Nephron (organoid): Measurements from ENCODE around the gene PPIG.
"Not testable (repeated sequence)": the region's sequence is repeated elsewhere in the genome, so short reads cannot be mapped to it uniquely, and the experiment has no call there.

Experiments
- H3K27ac Mint-ChIP-seq, 3 experiments: 2 replicates each; pipeline ENCODE4 v1.8.0; 2020; ENCODE audit warnings: mixed read lengths in 3 of 3, mild to moderate bottlenecking in 2 of 3, moderate library complexity in 1 of 3
- H3K27me3 Mint-ChIP-seq: 2 replicates; pipeline ENCODE4 v1.8.0; 2021; ENCODE audit warnings: low read depth, mild to moderate bottlenecking, moderate library complexity, mixed read lengths
- H3K36me3 Mint-ChIP-seq: 2 replicates; pipeline ENCODE4 v1.8.0; 2020; ENCODE audit warnings: low read depth, mixed read lengths
- H3K4me1 Mint-ChIP-seq: 2 replicates; pipeline ENCODE4 v1.8.0; 2020; ENCODE audit warnings: mixed read lengths
- H3K4me3 Mint-ChIP-seq, 3 experiments: 2 replicates each; pipeline ENCODE4 v1.8.0; 2020; ENCODE audit warnings: mild to moderate bottlenecking in 3 of 3, mixed read lengths in 3 of 3, moderate library complexity in 2 of 3
- H3K9me3 Mint-ChIP-seq: 2 replicates; pipeline ENCODE4 v1.8.0; 2020; ENCODE audit warnings: mixed read lengths
- TF ChIP-seq, protein P1 (sequence below), 3 experiments: fragments of 200-600 bp; sonication (generic); IDR thresholded peaks; one replicate each; pipeline ENCODE4 v1.5.0; 2021; ENCODE audit warnings: antibody characterized with exemption in 3 of 3; ENCODE audit not compliant: unreplicated experiment in 3 of 3

PPIG gene

DNA sequence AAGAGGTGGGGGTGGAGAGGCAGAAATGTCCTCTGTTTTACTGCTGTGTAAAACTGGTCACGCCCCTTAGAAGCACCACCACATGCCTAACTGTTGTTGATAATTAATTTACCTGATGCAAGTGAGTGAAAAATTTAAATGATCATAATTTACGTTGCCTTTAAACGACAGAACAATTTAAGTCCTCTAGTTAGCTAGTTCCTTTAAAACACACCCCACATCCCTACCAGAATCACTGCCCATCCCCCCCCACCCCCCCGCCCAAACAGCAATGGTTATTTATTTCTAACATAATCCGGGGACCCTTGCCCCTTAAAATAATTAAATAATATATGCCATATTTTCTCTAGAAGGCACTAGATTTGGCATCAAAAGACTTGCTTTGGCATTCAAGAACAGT lies 633 bp upstream of the PPIG start:
- peak overlapping the region in 2 of 3 experiments; percentile 96 to 100 for H3K27ac Mint-ChIP-seq
- peaks cover 10% of the 10 kb centered on the region for H3K36me3 Mint-ChIP-seq
- TF ChIP-seq, protein P1, sequence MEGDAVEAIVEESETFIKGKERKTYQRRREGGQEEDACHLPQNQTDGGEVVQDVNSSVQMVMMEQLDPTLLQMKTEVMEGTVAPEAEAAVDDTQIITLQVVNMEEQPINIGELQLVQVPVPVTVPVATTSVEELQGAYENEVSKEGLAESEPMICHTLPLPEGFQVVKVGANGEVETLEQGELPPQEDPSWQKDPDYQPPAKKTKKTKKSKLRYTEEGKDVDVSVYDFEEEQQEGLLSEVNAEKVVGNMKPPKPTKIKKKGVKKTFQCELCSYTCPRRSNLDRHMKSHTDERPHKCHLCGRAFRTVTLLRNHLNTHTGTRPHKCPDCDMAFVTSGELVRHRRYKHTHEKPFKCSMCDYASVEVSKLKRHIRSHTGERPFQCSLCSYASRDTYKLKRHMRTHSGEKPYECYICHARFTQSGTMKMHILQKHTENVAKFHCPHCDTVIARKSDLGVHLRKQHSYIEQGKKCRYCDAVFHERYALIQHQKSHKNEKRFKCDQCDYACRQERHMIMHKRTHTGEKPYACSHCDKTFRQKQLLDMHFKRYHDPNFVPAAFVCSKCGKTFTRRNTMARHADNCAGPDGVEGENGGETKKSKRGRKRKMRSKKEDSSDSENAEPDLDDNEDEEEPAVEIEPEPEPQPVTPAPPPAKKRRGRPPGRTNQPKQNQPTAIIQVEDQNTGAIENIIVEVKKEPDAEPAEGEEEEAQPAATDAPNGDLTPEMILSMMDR (IDR thresholded peaks at IDR 0.05; ENCODE audit: unreplicated experiment in 3 of 3), result no peak
- peaks cover 6% of the 10 kb centered on the region for H3K9me3 Mint-ChIP-seq
- peaks cover 4% of the 10 kb centered on the region for H3K27me3 Mint-ChIP-seq
- H3K4me3 Mint-ChIP-seq, result peak overlapping the region; percentile 74 to 100 (median 100)
- H3K4me1 Mint-ChIP-seq, result peaks cover 18% of the 10 kb centered on the region

- Mint-ChIP-seq H3K36me3 (peaks cover 22% of the 10 kb centered on the region), H3K27me3 (no peaks in the 10 kb centered on the region), H3K9me3 (peaks cover 6% of the 10 kb centered on the region), H3K4me1 (peaks cover 18% of the 10 kb centered on the region), H3K4me3 (peak overlapping the region; percentile 99 to 100 (median 100)), H3K27ac (peak overlapping the region; percentile 96 to 100 (median 100))
- TF ChIP-seq, protein P1 (IDR thresholded peaks at IDR 0.05; ENCODE audit: unreplicated experiment in 3 of 3), result no peak
Measured at GRCh38 chr2:169585673-169586072, 1.5 kb downstream of the PPIG start.

- Mint-ChIP-seq H3K4me3 (no peak overlapping the region), H3K27ac (no peak overlapping the region), H3K4me1 (peaks cover 8% of the 10 kb centered on the region), H3K27me3 (no peaks in the 10 kb centered on the region), H3K9me3 (no peaks in the 10 kb centered on the region), H3K36me3 (peaks cover 21% of the 10 kb centered on the region)
- TF ChIP-seq, protein P1 (IDR thresholded peaks at IDR 0.05; ENCODE audit: unreplicated experiment in 3 of 3), result no peak
Measured at GRCh38 chr2:169590804-169591203, 6.7 kb downstream of the PPIG start.

GRCh38 chr2:169596546-169596945 lies 12.4 kb downstream of the PPIG start:
- H3K4me1 Mint-ChIP-seq, H3K9me3 Mint-ChIP-seq, H3K27ac Mint-ChIP-seq, H3K36me3 Mint-ChIP-seq, H3K4me3 Mint-ChIP-seq, H3K27me3 Mint-ChIP-seq: not testable (repeated sequence)

GRCh38 chr2:169598982-169599381 lies 14.8 kb downstream of the PPIG start:
- H3K27ac Mint-ChIP-seq, result no peak overlapping the region
- TF ChIP-seq, protein P1 (IDR thresholded peaks at IDR 0.05; ENCODE audit: unreplicated experiment in 3 of 3), result no peak
- H3K36me3 Mint-ChIP-seq, result peaks cover 11% of the 10 kb centered on the region

DNA sequence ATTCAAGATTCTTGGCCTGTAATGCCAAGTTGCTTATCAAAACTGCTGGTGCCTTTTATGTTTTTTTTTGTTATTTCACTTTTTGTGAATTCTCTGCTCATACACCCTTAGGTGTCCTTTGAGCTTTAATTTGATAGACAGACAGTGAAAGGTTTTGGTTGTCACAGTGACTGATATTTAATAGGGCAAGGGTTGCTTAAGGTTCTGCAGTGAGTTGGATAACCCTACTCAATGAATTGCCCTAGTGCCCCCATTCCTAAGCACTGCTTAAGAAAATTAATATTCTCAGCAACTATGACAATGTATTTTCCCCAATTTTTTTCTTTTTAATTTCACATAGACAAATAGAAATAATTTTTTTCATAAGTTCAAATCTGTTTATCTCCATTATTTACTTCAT lies 15.4 kb downstream of the PPIG start:
- H3K4me1 Mint-ChIP-seq, result no peaks in the 10 kb centered on the region
- no peak overlapping the region for H3K27ac Mint-ChIP-seq
- H3K9me3 Mint-ChIP-seq, result no peaks in the 10 kb centered on the region
- TF ChIP-seq, protein P1 (IDR thresholded peaks at IDR 0.05; ENCODE audit: unreplicated experiment in 3 of 3), result no peak
- no peak overlapping the region for H3K4me3 Mint-ChIP-seq
- no peaks in the 10 kb centered on the region for H3K27me3 Mint-ChIP-seq
- peaks cover 16% of the 10 kb centered on the region for H3K36me3 Mint-ChIP-seq

More at GRCh38 chr2:169598982-169599381, 14.8 kb downstream of the PPIG start:
- Mint-ChIP-seq H3K4me1 (no peaks in the 10 kb centered on the region), H3K9me3 (no peaks in the 10 kb centered on the region), H3K4me3 (no peak overlapping the region), H3K27me3 (no peaks in the 10 kb centered on the region)
